Measurements from ENCODE around the gene ZBED2. TPM values are rescaled to one million over a fixed set of nuclear protein-coding genes. Genes with fewer than 3 reads are reported as not detected.

ZBED2 gene
- total and polyA plus RNA-seq, 12 donors: 0.11 TPM; not detected in 11

GRCh38 chr3:111627092-111627491 is 31.9 kb upstream of the ZBED2 start:
- H3K4me3 ChIP-seq: no peak overlapping the region
- WGBS, 4 donors: 61 to 82% (median 72%) methylated on average over 1 to 2 of the region's 2 CpGs
- intact Hi-C loops (cut with DNase I): no loop called here
- H3K27me3 ChIP-seq: no peaks in the 10 kb centered on the region
- H3K27ac ChIP-seq: no peak overlapping the region
- H3K4me1 ChIP-seq (replicated peaks in 1 of 2): no peaks in the 10 kb centered on the region
- DNase-seq: no peak
- H3K9me3 ChIP-seq (replicated peaks in 1 of 3): peaks cover 0 to 6% (median 0%) of the 10 kb centered on the region in 3 donors
- TF ChIP-seq CTCF (IDR thresholded peaks at IDR 0.05): no peak
- no peak for TF ChIP-seq POLR2A (IDR thresholded peaks at IDR 0.05)
- no peaks in the 10 kb centered on the region for H3K36me3 ChIP-seq (replicated peaks in 1 of 2)

- H3K27me3 ChIP-seq: no peaks in the 10 kb centered on the region
- WGBS, 4 donors: 54 to 60% (median 56%) methylated on average over 5 of the region's 5 CpGs
- intact Hi-C loops (cut with DNase I): no loop called here
Measured at GRCh38 chr3:111621535-111621934, 26.4 kb upstream of the ZBED2 start.

GRCh38 chr3:111619833-111620232 is 24.7 kb upstream of the ZBED2 start:
- intact Hi-C loops (cut with DNase I): no loop called here
- DNase-seq: no peak
- no peak overlapping the region for H3K4me3 ChIP-seq
- no peak for TF ChIP-seq CTCF (IDR thresholded peaks at IDR 0.05)
- no peak for TF ChIP-seq POLR2A (IDR thresholded peaks at IDR 0.05)
- WGBS, 4 donors: 72 to 82% (median 74%) methylated on average over 3 of the region's 3 CpGs
- no peaks in the 10 kb centered on the region for H3K36me3 ChIP-seq (replicated peaks in 1 of 2)
- no peak overlapping the region for H3K27ac ChIP-seq
- no peaks in the 10 kb centered on the region for H3K27me3 ChIP-seq
- H3K9me3 ChIP-seq (replicated peaks in 1 of 3): no peaks in the 10 kb centered on the region
- no peaks in the 10 kb centered on the region for H3K4me1 ChIP-seq (replicated peaks in 1 of 2)

More at GRCh38 chr3:111621535-111621934, 26.4 kb upstream of the ZBED2 start:
- Histone ChIP-seq H3K9me3 (replicated peaks in 1 of 3) (no peaks in the 10 kb centered on the region), H3K4me3 (no peak overlapping the region), H3K36me3 (replicated peaks in 1 of 2) (no peaks in the 10 kb centered on the region), H3K27ac (no peak overlapping the region), H3K4me1 (replicated peaks in 1 of 2) (no peaks in the 10 kb centered on the region)
- TF ChIP-seq CTCF (IDR thresholded peaks at IDR 0.05): no peak
- TF ChIP-seq POLR2A (IDR thresholded peaks at IDR 0.05): no peak
- DNase-seq: no peak

GRCh38 chr3:111618945-111619344 is 23.8 kb upstream of the ZBED2 start:
- no peak for DNase-seq
- H3K4me1 ChIP-seq (replicated peaks in 1 of 2): no peaks in the 10 kb centered on the region
- H3K27me3 ChIP-seq: no peaks in the 10 kb centered on the region
- H3K36me3 ChIP-seq (replicated peaks in 1 of 2): no peaks in the 10 kb centered on the region
- H3K27ac ChIP-seq: no peak overlapping the region
- no peak for TF ChIP-seq POLR2A (IDR thresholded peaks at IDR 0.05)
- TF ChIP-seq CTCF (IDR thresholded peaks at IDR 0.05): no peak
- no peak overlapping the region for H3K4me3 ChIP-seq
- intact Hi-C loops (cut with DNase I): no loop called here
- no peaks in the 10 kb centered on the region for H3K9me3 ChIP-seq (replicated peaks in 1 of 3)
